ENCODE measurements around the gene HOXA5.

Gene HOXA5

DNA sequence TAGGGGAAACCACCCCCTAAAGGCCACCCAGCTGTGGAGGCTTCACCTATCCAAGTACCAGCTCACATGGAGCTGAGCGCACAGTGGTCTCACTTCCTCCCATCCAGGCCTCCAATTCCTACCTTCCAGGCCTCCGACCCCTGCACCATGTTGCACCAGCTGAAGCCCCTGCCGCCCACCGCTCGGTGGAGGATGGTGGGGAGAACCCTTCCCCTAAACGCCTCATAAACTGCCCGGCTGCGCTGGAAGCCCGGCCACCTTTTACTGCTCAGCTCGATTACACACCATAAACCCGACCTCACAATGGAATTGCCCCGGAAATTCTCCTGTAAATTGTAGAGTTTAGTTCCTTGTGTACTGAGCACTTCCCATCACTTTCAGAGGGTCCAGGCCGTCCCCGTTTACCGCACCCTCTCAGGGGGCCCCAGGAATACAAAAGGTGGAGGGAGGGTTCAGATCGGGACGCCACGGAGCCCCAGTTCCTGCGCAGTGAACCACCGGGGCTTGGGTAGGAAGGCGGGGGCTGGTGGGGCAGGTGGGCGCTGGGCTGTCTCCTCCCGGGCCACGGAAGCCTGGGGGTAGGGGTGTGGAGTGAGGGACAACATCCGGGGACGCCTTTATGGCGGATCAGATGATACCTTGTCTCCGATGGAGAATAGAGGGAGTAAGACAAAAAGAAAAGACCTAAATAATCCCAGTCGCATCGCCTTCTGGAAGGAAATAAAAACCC lies 14.4 kb upstream of the HOXA5 start:
- H3K4me3 ChIP-seq (ENCODE audit: severe bottlenecking) = no peak overlapping the region
- no peak for ATAC-seq (ENCODE audit: low read depth)

DNA sequence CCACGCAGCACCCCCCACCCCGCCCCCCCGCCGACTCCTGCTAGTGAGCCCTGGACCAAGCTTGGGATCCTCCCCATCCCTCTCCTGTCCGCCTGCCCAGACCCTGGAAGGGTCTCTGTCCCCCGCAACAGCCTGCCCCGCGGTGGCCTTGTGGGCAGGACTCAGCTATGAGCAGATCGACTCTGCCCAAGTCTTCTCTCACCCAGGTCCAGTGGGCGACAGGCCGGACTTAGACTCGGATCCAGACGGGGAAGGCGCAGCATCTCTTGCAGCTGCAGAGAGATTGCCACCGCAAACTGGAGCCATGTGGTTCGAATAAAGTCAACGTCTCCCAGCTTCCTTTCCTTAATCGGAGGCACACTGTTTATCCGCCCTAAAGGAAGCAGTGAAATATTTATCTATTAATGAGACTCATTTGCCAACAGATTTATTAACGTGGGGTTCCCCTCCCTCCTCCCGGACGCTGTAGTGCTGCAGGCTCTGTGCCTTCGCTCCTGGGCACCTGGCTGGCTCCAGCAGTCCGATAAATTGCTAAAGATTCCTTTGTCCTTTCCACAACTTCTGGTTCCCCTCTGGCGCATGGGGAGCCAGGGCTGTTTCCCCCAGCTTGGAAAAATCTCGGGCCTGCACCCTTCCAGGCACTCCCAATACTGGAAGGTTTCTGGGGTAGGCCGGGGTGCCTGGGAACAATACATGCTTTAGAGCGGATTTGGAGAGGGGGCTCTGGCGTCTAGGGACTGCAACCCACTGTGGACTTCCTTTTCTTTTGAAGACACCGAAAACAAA lies 13.6 kb upstream of the HOXA5 start:
- Histone ChIP-seq H3K27ac (ENCODE audit: poor library complexity, severe bottlenecking) (peak overlapping the region; percentile 62), H3K36me3 (ENCODE audit: low read depth) (no peaks in the 10 kb centered on the region), H3K4me3 (ENCODE audit: severe bottlenecking) (peak overlapping the region; percentile 46), H3K27me3 (ENCODE audit: insufficient read depth, poor library complexity, severe bottlenecking) (no peaks in the 10 kb centered on the region), H3K4me1 (ENCODE audit: insufficient read depth, poor library complexity, severe bottlenecking) (peaks cover 8% of the 10 kb centered on the region), H3K9me3 (ENCODE audit: severe bottlenecking) (no peaks in the 10 kb centered on the region)
- DNase-seq (ENCODE audit: low spot score) (peak; percentile 49), ATAC-seq (ENCODE audit: low read depth) (no peak)
- TF ChIP-seq, protein P1, sequence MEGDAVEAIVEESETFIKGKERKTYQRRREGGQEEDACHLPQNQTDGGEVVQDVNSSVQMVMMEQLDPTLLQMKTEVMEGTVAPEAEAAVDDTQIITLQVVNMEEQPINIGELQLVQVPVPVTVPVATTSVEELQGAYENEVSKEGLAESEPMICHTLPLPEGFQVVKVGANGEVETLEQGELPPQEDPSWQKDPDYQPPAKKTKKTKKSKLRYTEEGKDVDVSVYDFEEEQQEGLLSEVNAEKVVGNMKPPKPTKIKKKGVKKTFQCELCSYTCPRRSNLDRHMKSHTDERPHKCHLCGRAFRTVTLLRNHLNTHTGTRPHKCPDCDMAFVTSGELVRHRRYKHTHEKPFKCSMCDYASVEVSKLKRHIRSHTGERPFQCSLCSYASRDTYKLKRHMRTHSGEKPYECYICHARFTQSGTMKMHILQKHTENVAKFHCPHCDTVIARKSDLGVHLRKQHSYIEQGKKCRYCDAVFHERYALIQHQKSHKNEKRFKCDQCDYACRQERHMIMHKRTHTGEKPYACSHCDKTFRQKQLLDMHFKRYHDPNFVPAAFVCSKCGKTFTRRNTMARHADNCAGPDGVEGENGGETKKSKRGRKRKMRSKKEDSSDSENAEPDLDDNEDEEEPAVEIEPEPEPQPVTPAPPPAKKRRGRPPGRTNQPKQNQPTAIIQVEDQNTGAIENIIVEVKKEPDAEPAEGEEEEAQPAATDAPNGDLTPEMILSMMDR (IDR thresholded peaks at IDR 0.05; ENCODE audit: poor library complexity, severe bottlenecking) = no peak

More for the DNA sequence above, 14.4 kb upstream of the HOXA5 start:
- Histone ChIP-seq H3K27me3 (ENCODE audit: insufficient read depth, poor library complexity, severe bottlenecking) (no peaks in the 10 kb centered on the region), H3K27ac (ENCODE audit: poor library complexity, severe bottlenecking) (no peak overlapping the region), H3K36me3 (ENCODE audit: low read depth) (peaks cover 5% of the 10 kb centered on the region), H3K4me1 (ENCODE audit: insufficient read depth, poor library complexity, severe bottlenecking) (peaks cover 8% of the 10 kb centered on the region), H3K9me3 (ENCODE audit: severe bottlenecking) (no peaks in the 10 kb centered on the region)
- TF ChIP-seq, protein P1 (IDR thresholded peaks at IDR 0.05; ENCODE audit: poor library complexity, severe bottlenecking) = no peak
- DNase-seq (ENCODE audit: low spot score) = peak; percentile 40

- DNase-seq (ENCODE audit: low spot score) (peak; percentile 84), ATAC-seq (ENCODE audit: low read depth) (peak; percentile 40)
- no peaks in the 10 kb centered on the region for H3K36me3 ChIP-seq (ENCODE audit: low read depth)
- H3K9me3 ChIP-seq (ENCODE audit: severe bottlenecking) = no peaks in the 10 kb centered on the region
- peaks cover 8% of the 10 kb centered on the region for H3K4me1 ChIP-seq (ENCODE audit: insufficient read depth, poor library complexity, severe bottlenecking)
- H3K4me3 ChIP-seq (ENCODE audit: severe bottlenecking) = peak within 1 kb of the TSS; percentile 46
- no peaks in the 10 kb centered on the region for H3K27me3 ChIP-seq (ENCODE audit: insufficient read depth, poor library complexity, severe bottlenecking)
- peak within 1 kb of the TSS; percentile 62 for H3K27ac ChIP-seq (ENCODE audit: poor library complexity, severe bottlenecking)
- TF ChIP-seq, protein P1 (IDR thresholded peaks at IDR 0.05; ENCODE audit: poor library complexity, severe bottlenecking) = no peak
Measured at GRCh38 chr7:27156508-27156898, 13.0 kb upstream of the HOXA5 start, which contains the start of gene HOXA7. Gene HOXA7 (minus strand): TSS chr7:27156675. CDS start chr7:27156545, 130 bp downstream.

DNA sequence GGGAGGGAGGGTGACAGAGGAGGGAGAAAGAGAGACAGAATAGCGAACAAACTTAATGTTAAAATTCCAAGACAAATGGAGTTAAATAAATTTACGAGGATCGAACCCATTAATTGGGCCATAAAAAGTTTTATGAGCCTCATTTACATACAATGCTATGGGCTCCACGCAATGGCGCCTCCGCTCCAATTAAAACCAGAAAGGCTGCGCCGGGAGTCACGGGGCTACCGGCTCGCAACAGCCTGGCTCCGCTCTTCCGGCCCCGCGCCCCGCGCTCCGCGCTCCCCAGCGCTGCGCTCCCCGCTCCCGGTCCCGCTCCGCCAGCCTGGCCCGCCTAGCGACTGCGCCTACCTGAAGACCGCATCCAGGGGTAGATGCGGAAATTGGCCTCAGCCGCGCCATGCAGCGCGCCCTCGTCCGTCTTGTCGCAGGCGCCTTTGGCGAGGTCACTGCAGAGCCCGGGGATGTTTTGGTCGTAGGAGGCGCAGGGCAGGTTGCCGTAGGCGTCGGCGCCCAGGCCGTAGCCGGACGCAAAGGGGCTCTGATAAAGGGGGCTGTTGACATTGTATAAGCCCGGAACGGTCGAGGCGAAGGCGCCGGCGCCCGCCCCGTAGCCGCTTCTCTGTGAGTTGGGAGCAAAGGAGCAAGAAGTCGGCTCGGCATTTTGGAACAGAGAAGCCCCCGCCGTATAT lies 12.5 kb upstream of the HOXA5 start:
- peak; percentile 59 for DNase-seq (ENCODE audit: low spot score)
- H3K36me3 ChIP-seq (ENCODE audit: low read depth) = no peaks in the 10 kb centered on the region
- no peaks in the 10 kb centered on the region for H3K9me3 ChIP-seq (ENCODE audit: severe bottlenecking)
- peak overlapping the region; percentile 46 for H3K4me3 ChIP-seq (ENCODE audit: severe bottlenecking)
- peak overlapping the region; percentile 62 for H3K27ac ChIP-seq (ENCODE audit: poor library complexity, severe bottlenecking)
- TF ChIP-seq, protein P1 (IDR thresholded peaks at IDR 0.05; ENCODE audit: poor library complexity, severe bottlenecking) = no peak
- ATAC-seq (ENCODE audit: low read depth) = peak; percentile 12
- H3K4me1 ChIP-seq (ENCODE audit: insufficient read depth, poor library complexity, severe bottlenecking) = peaks cover 8% of the 10 kb centered on the region
- H3K27me3 ChIP-seq (ENCODE audit: insufficient read depth, poor library complexity, severe bottlenecking) = no peaks in the 10 kb centered on the region
